C4-2B (cell line): Measurements from ENCODE around the gene PHC3.

Experiments
- H3K27ac ChIP-seq: fragments of 450-650 bp; 2 replicates; pipeline ENCODE4 v1.5.1; 2017
- CTCF ChIP-seq: fragments of 450-650 bp; conservative IDR thresholded peaks from 2 replicates; pipeline ENCODE4 v1.5.1; 2017; ENCODE audit warnings: mild to moderate bottlenecking
- ZFX ChIP-seq: fragments of 450-650 bp; IDR thresholded peaks from 2 replicates; pipeline ENCODE4 v1.6.1; 2017

The PHC3 gene

GRCh38 chr3:170180079-170180907 is 1.2 kb downstream of the PHC3 start:
- H3K27ac ChIP-seq = peak overlapping the region; percentile 95
- TF ChIP-seq ZFX (no peak), CTCF (no peak)

- no peak overlapping the region for H3K27ac ChIP-seq
- TF ChIP-seq CTCF (no peak), ZFX (no peak)
These were observed 2.1 kb downstream of the PHC3 start for GRCh38 chr3:170179432-170179831.

- H3K27ac ChIP-seq = no peak overlapping the region
- no peak for TF ChIP-seq ZFX
- TF ChIP-seq CTCF = no peak
These were observed 2.9 kb downstream of the PHC3 start for GRCh38 chr3:170178651-170179050.

- no peak for TF ChIP-seq CTCF
- no peak for TF ChIP-seq ZFX
- no peak overlapping the region for H3K27ac ChIP-seq
These were observed 10.0 kb downstream of the PHC3 start for GRCh38 chr3:170171563-170171962.

GRCh38 chr3:170164717-170165116 is 16.8 kb downstream of the PHC3 start:
- H3K27ac ChIP-seq = no peak overlapping the region; the same call in 1 of the 2 replicates
- no peak for TF ChIP-seq ZFX
- TF ChIP-seq CTCF = no peak

GRCh38 chr3:170163956-170164645 is 17.4 kb downstream of the PHC3 start:
- TF ChIP-seq ZFX = no peak
- no peak for TF ChIP-seq CTCF
- peak overlapping the region; percentile 51 for H3K27ac ChIP-seq

GRCh38 chr3:170162630-170163029 is 18.9 kb downstream of the PHC3 start:
- no peak for TF ChIP-seq ZFX
- no peak for TF ChIP-seq CTCF
- no peak overlapping the region for H3K27ac ChIP-seq
